Testis (tissue), 2 donors: ENCODE measurements around the gene TNFRSF4.

ENCODE experiments used
- POLR2A ChIP-seq: fragments of 450-650 bp; IDR thresholded peaks from one replicate; pipeline ENCODE4 v1.6.1; 2017; ENCODE audit warnings: antibody characterized with exemption, mild to moderate bottlenecking, moderate library complexity
- TF ChIP-seq, protein P1 (sequence below), 3 experiments: fragments of 450-650 bp in 2 of 3; fragments of 200-600 bp in 1 of 3; sonication (generic) in 1 of 3; IDR thresholded peaks; one replicate each; pipeline ENCODE4 v1.5.1; 2016 to 2019; ENCODE audit warnings: antibody characterized with exemption in 3 of 3, mild to moderate bottlenecking in 2 of 3, moderate library complexity in 1 of 3

DNA sequence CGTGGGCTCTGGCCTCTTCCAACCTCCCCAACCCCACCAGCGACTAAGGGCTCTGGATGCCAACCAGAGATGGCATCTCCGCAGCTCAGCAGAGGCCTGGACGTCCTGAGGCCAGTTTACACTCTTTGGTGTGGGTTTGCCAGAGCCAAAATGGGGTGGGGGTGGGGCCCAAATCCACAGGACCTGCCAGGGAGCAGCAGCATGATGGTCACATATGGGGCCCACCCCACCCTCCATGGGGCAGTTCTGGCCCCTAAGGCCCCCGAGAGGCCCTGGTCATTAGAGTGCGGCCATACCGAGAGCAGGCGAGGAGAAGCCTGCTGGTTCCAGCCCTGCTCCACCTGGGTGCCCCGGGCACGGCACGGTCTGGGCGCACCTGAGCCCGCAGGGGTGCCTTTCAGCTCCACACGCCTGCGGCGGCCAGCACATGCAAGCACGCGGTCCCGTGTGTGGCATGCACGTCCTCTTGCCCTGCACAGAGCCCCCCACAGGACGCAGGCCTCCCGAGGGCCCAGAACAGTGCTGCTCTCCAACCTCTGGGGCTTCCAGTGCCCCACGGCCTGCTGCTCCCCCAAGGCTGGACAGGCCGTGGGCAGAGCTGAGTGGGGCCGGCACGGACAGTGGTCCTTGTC, 27.8 kb upstream of the TNFRSF4 start:
- TF ChIP-seq, protein P1, sequence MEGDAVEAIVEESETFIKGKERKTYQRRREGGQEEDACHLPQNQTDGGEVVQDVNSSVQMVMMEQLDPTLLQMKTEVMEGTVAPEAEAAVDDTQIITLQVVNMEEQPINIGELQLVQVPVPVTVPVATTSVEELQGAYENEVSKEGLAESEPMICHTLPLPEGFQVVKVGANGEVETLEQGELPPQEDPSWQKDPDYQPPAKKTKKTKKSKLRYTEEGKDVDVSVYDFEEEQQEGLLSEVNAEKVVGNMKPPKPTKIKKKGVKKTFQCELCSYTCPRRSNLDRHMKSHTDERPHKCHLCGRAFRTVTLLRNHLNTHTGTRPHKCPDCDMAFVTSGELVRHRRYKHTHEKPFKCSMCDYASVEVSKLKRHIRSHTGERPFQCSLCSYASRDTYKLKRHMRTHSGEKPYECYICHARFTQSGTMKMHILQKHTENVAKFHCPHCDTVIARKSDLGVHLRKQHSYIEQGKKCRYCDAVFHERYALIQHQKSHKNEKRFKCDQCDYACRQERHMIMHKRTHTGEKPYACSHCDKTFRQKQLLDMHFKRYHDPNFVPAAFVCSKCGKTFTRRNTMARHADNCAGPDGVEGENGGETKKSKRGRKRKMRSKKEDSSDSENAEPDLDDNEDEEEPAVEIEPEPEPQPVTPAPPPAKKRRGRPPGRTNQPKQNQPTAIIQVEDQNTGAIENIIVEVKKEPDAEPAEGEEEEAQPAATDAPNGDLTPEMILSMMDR (IDR thresholded peaks at IDR 0.05) = no peak
- TF ChIP-seq POLR2A = no peak
